ENCODE data around the gene HOXC11. TPM values are rescaled to one million over a fixed set of nuclear protein-coding genes. Genes with fewer than 3 reads are reported as not detected.

The HOXC11 gene
- total RNA-seq, 4 donors from 2014 or later, result 0.20 to 0.63 (median 0.60) TPM; not detected in 1

GRCh38 chr12:53948650-53949593 is 24.0 kb upstream of the HOXC11 start:
- 49 to 68% methylated on average over 7 to 9 of the region's 9 CpGs for WGBS, 2 donors
- no peak for TF ChIP-seq CTCF (IDR thresholded peaks at IDR 0.05)
- no peak for TF ChIP-seq POLR2A (IDR thresholded peaks at IDR 0.05)
- TF ChIP-seq EP300 (IDR thresholded peaks at IDR 0.05), result no peak
- H3K4me3 ChIP-seq, result no peak overlapping the region
- peaks cover 0 to 37% (median 1%) of the 10 kb centered on the region in 4 donors for H3K4me1 ChIP-seq
- no peak overlapping the region for H3K27ac ChIP-seq
- no peaks in the 10 kb centered on the region for H3K9me3 ChIP-seq
- no peak for DNase-seq (ENCODE audit: low spot score in 2 of 2)
- H3K36me3 ChIP-seq, result no peaks in the 10 kb centered on the region
- peaks cover 6 to 100% of the 10 kb centered on the region in 2 donors for H3K27me3 ChIP-seq

GRCh38 chr12:53949631-53950436 is 23.1 kb upstream of the HOXC11 start:
- WGBS, 2 donors, result 12 to 16% methylated on average over 25 to 34 of the region's 34 CpGs
- no peak for DNase-seq (ENCODE audit: low spot score in 2 of 2)
- Histone ChIP-seq H3K4me1 (peaks cover 0 to 36% (median 1%) of the 10 kb centered on the region in 4 donors), H3K4me3 (no peak overlapping the region), H3K27ac (no peak overlapping the region), H3K9me3 (no peaks in the 10 kb centered on the region), H3K36me3 (no peaks in the 10 kb centered on the region), H3K27me3 (peaks cover 14 to 100% of the 10 kb centered on the region in 2 donors)
- no peak for TF ChIP-seq EP300 (IDR thresholded peaks at IDR 0.05)
- TF ChIP-seq POLR2A (IDR thresholded peaks at IDR 0.05), result no peak
- no peak for TF ChIP-seq CTCF (IDR thresholded peaks at IDR 0.05)

GRCh38 chr12:53950437-53950773 is 22.5 kb upstream of the HOXC11 start:
- Histone ChIP-seq H3K27me3 (peaks cover 18 to 99% of the 10 kb centered on the region in 2 donors), H3K36me3 (no peaks in the 10 kb centered on the region), H3K4me3 (no peak overlapping the region), H3K9me3 (no peaks in the 10 kb centered on the region), H3K4me1 (peaks cover 0 to 37% (median 1%) of the 10 kb centered on the region in 4 donors), H3K27ac (no peak overlapping the region)
- DNase-seq (ENCODE audit: low spot score in 2 of 2), result no peak
- 10 to 17% methylated on average over 10 of the region's 10 CpGs for WGBS, 2 donors
- TF ChIP-seq POLR2A (IDR thresholded peaks at IDR 0.05) (no peak), EP300 (IDR thresholded peaks at IDR 0.05) (no peak), CTCF (IDR thresholded peaks at IDR 0.05) (no peak)

- WGBS, 2 donors, result 8 to 17% methylated on average over 30 to 34 of the region's 34 CpGs
- DNase-seq (ENCODE audit: low spot score in 2 of 2), result no peak
- Histone ChIP-seq H3K4me1 (peaks cover 0 to 40% (median 1%) of the 10 kb centered on the region in 4 donors), H3K27me3 (peaks cover 19 to 99% of the 10 kb centered on the region in 2 donors), H3K4me3 (no peak overlapping the region), H3K9me3 (no peaks in the 10 kb centered on the region), H3K27ac (no peak overlapping the region), H3K36me3 (no peaks in the 10 kb centered on the region)
- TF ChIP-seq POLR2A (IDR thresholded peaks at IDR 0.05) (no peak), CTCF (IDR thresholded peaks at IDR 0.05) (no peak), EP300 (IDR thresholded peaks at IDR 0.05) (no peak)
These were observed 21.9 kb upstream of the HOXC11 start for GRCh38 chr12:53950789-53951576.

Measured in tibial nerve (tissue), 4 donors.